ENCODE results near the gene UBASH3B.

UBASH3B gene

GRCh38 chr11:122734848-122735496, 79.5 kb downstream of the UBASH3B start:
- DNase-seq, result no peak

DNA sequence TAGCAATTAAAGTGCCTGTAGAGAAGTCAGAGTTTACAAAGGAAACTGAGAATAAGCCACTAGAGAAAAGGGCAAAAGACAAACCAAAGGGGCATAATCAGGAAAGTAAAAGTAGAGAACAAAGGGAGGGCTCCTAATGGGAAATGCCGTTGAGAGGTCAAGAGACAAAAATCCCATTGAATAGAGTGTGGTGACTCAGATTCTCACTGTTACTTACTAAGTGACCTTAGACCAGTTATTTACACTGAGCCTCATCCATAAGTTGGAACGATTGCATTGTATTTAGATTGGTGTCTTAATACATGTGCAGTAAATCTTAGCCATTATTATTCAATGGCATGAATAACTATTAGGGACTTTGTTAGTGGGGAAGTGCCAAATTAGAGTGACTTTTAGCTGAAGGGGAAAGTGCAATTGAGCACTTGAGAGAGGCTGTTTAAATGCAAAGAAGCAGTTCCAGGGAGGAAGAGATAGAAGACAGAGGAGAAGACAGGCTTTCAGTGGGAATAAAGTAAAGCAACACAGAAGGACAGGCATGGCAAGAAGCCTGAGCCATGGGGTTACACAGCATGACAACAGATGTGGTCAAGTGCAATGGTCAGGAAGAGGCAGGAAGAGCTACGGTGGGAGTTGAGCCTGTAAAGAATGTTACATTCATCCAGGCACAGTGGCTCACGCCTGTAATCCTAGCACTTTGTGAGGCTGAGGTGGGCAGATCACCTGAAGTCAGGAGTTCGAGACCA, 82.6 kb downstream of the UBASH3B start:
- DNase-seq, result no peak

- DNase-seq, result no peak
Measured at GRCh38 chr11:122741613-122742300, 86.2 kb downstream of the UBASH3B start.

GRCh38 chr11:122742301-122743018, 86.9 kb downstream of the UBASH3B start:
- DNase-seq, result no peak

DNA sequence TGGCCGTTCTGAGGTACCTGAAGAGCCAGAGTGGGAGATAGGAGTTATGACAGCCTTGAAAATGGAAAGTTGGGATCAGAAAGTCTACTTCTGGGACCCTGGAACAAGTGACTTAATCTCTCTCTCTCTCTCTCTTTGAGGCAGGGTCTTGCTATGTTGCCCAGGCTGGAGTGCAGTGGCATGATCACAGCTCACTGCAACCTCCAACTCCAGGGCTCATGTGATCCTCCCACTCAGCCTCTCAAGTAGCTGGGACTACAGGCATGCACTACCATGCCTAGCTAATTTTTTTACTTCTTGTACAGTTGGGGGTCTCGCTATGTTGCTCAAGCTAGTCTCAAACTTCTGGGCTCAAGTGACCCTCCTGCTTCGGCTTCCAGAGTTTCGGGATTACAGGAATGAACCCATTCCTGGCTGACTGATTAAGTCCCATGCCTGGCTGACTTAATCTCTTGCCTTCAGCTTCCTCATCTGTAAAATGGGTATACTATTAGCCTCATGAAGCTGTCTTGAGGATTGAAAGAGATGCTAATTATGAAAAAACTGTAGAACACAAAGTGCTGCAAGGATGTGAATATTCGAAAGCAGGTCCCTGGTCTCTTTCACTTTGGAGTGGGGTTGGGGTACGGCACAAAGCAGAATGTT, 87.7 kb downstream of the UBASH3B start:
- no peak for DNase-seq

DNA sequence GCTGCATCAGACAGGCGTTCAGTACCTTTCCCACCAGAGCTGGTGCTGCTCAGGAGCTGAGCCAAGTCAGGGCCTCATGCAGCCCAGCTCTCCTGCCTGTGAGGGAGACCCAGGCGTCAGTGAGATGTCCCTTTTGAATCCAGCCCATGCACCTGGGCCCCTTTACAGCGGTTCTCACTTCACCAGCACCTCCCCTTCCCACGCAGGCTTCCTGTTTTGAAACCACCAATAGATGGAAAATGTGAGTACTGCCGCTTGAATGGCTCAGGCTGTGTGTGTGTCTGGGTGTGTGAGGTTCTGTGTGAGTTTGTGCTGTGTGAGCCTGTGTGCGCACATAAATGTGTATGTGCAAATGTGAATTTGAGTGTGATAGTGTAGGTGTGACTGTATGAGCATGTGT, 88.4 kb downstream of the UBASH3B start:
- DNase-seq, result no peak

DNA sequence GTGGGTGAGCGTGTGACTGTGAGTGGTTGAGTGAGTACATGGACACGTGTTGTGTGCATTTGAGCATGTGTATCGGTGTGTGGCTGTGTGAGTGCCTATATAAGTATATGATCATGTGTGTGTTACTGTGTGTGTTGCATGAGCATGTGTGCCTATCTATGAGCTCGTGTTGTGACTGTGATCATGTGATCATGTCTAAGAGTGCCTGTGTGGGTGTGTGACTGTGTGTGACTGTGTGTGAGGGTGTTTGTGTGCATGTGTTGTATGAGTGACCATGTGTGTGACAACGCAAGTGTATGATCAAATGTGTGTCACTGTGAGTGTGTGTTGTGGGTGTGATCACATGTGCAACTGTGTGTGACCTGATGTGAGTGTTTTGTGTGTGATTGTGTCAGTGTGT, 88.8 kb downstream of the UBASH3B start:
- no peak for DNase-seq

DNA sequence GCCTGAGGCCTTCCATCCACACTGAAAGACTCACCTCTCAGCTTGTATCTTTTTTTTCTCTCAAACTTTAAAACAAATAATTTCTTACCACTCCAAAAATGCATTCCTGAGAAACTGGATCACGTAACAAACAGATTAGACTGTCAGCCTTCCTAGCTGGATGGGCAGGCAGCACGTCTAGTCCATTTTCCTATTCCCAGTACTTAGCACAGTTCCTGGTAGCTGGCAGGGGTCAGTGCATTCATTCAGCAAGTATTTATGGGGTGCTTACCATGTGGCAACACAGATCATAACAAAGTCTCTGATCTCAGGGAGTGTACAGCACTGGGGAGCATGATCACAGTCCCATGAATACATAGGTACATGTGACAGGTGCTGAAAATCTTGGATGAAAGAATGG, 89.6 kb downstream of the UBASH3B start:
- DNase-seq, result no peak

- DNase-seq, result no peak
Measured at GRCh38 chr11:122746050-122746478, 90.5 kb downstream of the UBASH3B start.

DNA sequence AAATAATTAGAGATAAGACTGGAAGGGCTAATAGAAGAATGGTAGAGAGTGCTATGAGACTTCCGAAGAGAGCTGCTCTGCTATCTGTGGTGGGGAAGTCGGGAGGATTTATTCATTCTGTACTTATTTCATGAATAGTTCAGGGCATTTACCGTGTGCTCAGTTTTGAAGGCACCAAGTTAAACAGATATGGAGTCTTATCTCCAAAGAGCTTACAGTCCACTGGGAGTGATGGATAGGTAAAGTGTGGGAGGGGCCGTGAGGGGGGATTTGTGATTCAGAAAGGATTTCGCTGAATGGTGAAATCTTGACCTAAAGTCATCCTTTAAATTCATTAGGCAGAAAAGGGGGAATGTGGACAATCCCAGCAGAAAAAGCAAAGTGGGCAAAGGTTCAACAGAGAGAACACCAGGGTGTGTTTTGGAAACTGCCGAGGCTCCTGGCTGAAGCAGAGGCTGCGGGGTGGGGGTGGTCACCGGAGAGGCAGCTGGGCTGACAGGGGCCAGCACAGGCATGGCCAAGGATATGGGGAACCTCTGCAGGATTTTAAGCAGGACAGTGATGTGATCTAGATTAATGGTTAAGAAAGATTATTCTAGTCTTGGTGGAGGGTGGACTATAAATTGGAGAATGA, 91.2 kb downstream of the UBASH3B start:
- DNase-seq, result no peak

- no peak for DNase-seq
Measured at GRCh38 chr11:122747351-122747781, 91.8 kb downstream of the UBASH3B start.

- no peak for DNase-seq
Measured at GRCh38 chr11:122749005-122749687, 93.6 kb downstream of the UBASH3B start.

GRCh38 chr11:122750049-122750448, 94.5 kb downstream of the UBASH3B start:
- no peak for DNase-seq

DNA sequence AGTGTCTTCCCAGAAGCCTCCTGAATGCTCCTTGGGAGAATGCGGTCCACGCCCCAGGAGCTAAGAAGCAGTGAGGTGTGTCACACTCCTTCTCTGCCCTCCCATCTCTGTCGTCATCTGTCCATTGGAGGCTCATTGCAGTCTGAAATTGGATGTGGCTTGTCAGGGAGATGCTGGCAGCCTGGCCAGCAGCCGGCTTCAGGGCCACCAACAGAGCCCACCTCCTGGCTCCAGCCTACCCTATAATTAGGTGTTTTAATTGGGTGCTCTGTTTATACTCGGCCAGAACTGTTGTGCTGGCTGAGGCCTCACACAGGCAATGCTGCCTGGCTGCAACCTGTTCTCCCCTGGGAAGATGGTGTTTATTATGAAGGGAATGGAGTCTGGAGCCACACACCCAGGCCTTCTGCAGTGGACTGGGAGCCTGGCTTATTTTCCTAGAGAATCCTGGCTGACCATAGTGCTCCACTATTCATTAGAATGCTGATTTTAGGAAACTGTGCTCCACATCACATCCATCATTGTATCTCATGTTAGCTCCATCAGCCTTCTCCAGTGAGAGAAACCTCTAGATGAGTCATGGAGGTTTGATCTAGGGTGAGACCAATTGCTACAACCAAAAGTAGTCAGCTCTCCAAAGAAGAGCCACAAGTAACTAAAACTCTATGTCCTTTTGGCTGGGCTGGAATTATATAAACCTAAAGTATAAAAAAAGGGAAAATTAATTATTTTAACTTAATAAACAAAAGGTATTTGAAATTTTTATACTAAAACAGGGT, 96.0 kb downstream of the UBASH3B start:
- peak; percentile 2 for DNase-seq

- no peak for DNase-seq
Measured at GRCh38 chr11:122754028-122754427, 98.5 kb downstream of the UBASH3B start.

GRCh38 chr11:122754553-122755322, 99.2 kb downstream of the UBASH3B start:
- DNase-seq, result no peak

- no peak for DNase-seq
Measured at GRCh38 chr11:122755409-122755808, 99.9 kb downstream of the UBASH3B start.

GRCh38 chr11:122755941-122756340, 100.4 kb downstream of the UBASH3B start:
- DNase-seq, result no peak

- DNase-seq, result no peak
Measured at GRCh38 chr11:122756417-122756816, 100.9 kb downstream of the UBASH3B start.

DNA sequence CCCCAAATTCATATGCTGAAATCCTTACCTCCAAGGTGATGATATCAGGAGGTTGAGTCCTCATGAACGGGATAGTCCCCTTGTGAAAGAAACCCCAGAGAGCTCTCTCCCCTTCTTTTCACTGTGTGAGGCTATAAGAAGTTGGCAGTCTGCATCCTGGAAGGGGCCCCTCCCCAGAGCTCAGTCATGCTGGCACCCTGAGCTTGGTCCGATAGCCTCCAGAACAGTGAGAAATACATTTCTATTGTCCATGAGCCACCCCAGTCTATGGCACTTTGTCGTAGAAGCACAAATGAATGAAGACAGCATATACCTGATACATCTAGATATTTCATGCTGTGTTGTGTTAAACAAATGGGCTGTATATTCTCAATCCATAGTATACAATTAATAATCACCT, 101.7 kb downstream of the UBASH3B start:
- DNase-seq, result no peak
